ENCODE measurements around the gene PAX9. TPM values are rescaled to one million over a fixed set of nuclear protein-coding genes. Genes with fewer than 3 reads are reported as not detected.
"Not testable (repeated sequence)": the region's sequence is repeated elsewhere in the genome, so short reads cannot be mapped to it uniquely, and the experiment has no call there.

Gene PAX9
- total and polyA plus RNA-seq, 2 donors (not counting 1 experiment from before 2014, with no cell fraction given), result 0.03 TPM; not detected in 1

DNA sequence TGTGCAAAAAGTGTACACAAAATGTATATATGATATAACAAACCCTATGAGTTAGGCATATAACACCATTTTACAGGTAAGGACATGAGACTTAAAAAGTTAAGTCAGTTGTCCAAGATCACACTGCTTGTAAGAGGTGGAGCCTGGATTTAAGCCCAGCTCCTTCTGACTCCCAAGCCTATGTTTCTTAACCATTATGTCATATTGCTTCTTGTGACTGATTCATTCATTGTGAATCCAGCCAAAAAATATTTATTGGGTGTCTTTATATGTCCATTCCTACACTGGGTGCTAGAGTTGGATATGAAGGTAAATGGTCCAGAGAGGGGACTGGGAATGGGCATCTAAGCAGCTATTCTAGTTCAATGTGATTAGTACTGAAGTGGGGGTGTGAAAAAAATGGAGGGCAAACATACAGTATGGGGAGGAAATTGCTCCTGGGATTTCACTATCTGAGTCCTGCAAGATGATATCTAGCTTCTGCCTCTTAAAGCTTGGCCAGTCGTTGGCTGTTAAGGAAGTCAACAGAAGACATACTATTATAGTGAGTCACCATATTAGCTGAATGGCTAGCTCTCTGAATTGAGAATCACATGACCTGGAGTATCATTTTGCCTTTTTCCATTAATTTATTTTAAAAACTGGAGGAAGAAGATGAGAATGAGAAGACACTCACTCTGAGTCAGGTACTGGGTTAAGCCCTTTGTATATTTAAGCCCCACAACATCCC, 28.8 kb downstream of the PAX9 start:
- Histone ChIP-seq H3K9me3 (ENCODE audit: control insufficient read depth, insufficient read depth, low read depth, low read length) (no peaks in the 10 kb centered on the region), H3K4me2 (ENCODE audit: extremely low read depth, insufficient read depth, low read length) (no peak overlapping the region), H3K4me3 (replicated peaks in 1 of 4; ENCODE audit: control extremely low read depth in 1 of 4, insufficient read depth in 1 of 4, low read depth in 3 of 4, low read length in 4 of 4) (no peak overlapping the region), H3K4me1 (ENCODE audit: control insufficient read depth, extremely low read depth, insufficient read depth, low read length) (no peaks in the 10 kb centered on the region), H3K27me3 (ENCODE audit: control insufficient read depth, insufficient read depth, low read length) (no peaks in the 10 kb centered on the region), H2AFZ (ENCODE audit: low read length) (no peak overlapping the region), H3K36me3 (ENCODE audit: control insufficient read depth, insufficient read depth, low read length) (no peaks in the 10 kb centered on the region), H3K27ac (ENCODE audit: insufficient read depth, low read length) (no peak overlapping the region), H4K20me1 (ENCODE audit: control insufficient read depth, extremely low read depth, insufficient read depth, low read length) (no peaks in the 10 kb centered on the region), H3K79me2 (ENCODE audit: control insufficient read depth, insufficient read depth, low read length) (no peaks in the 10 kb centered on the region), H3K9ac (ENCODE audit: insufficient read depth, low read length) (no peak overlapping the region)
- TF ChIP-seq, protein P1, sequence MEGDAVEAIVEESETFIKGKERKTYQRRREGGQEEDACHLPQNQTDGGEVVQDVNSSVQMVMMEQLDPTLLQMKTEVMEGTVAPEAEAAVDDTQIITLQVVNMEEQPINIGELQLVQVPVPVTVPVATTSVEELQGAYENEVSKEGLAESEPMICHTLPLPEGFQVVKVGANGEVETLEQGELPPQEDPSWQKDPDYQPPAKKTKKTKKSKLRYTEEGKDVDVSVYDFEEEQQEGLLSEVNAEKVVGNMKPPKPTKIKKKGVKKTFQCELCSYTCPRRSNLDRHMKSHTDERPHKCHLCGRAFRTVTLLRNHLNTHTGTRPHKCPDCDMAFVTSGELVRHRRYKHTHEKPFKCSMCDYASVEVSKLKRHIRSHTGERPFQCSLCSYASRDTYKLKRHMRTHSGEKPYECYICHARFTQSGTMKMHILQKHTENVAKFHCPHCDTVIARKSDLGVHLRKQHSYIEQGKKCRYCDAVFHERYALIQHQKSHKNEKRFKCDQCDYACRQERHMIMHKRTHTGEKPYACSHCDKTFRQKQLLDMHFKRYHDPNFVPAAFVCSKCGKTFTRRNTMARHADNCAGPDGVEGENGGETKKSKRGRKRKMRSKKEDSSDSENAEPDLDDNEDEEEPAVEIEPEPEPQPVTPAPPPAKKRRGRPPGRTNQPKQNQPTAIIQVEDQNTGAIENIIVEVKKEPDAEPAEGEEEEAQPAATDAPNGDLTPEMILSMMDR (conservative IDR thresholded peaks at IDR 0.05 in 1 of 2, IDR thresholded peaks at IDR 0.05 in 1 of 2; ENCODE audit: low read depth in 1 of 2, low read length in 2 of 2), result no peak
- no peak for TF ChIP-seq EZH2 (IDR thresholded peaks at IDR 0.05; ENCODE audit: low read length, missing control alignments)
- DNase-seq (ENCODE audit: low read depth in 2 of 2), result peak in 1 of 2 donors; percentile 18

DNA sequence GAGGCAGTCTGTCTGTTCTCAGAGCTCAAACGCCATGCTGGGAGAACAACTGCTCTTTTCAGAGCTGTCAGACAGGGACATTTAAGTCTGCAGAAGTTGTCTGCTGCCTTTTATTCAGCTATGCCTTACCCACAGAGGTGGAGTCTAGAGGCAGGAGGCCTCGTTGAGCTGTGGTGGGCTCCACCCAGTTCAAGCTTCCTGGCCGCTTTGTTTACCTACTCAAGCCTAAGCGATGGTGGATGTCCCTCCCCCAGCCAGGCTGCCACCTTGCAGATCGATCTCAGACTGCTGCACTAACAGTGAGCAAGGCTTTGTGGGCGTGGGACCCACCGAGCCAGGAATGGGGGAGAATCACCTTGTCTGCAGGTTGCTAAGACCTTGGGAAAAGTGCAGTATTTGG, 37.8 kb downstream of the PAX9 start:
- H4K20me1 ChIP-seq (ENCODE audit: control insufficient read depth, extremely low read depth, insufficient read depth, low read length); DNase-seq (ENCODE audit: low read depth in 2 of 2); H3K36me3 ChIP-seq (ENCODE audit: control insufficient read depth, insufficient read depth, low read length); H3K4me1 ChIP-seq (ENCODE audit: control insufficient read depth, extremely low read depth, insufficient read depth, low read length); H3K79me2 ChIP-seq (ENCODE audit: control insufficient read depth, insufficient read depth, low read length); H3K27me3 ChIP-seq (ENCODE audit: control insufficient read depth, insufficient read depth, low read length); H3K9ac ChIP-seq (ENCODE audit: insufficient read depth, low read length); H2AFZ ChIP-seq (ENCODE audit: low read length); H3K9me3 ChIP-seq (ENCODE audit: control insufficient read depth, insufficient read depth, low read depth, low read length); H3K4me3 ChIP-seq (replicated peaks in 1 of 4; ENCODE audit: control extremely low read depth in 1 of 4, insufficient read depth in 1 of 4, low read depth in 3 of 4, low read length in 4 of 4); H3K27ac ChIP-seq (ENCODE audit: insufficient read depth, low read length); H3K4me2 ChIP-seq (ENCODE audit: extremely low read depth, insufficient read depth, low read length): not testable (repeated sequence)

DNA sequence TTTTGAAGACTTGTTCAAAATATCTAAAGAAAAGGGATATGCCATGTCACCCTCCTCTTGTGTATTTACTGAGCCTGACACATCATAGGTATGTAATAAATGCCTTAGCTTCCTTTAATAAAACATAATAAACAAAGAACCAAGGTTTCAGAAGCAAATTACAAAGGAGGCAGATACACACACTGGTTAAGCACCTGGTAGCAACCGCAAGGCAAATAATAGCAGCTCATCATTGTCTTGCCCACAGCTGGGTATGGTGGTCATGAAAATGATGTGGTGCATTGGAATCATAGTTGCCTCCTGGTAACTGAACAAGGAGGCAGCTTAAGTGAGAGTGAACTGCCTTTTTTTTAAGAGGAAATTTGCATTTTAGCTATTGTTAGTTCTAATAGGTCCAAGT, 39.0 kb downstream of the PAX9 start:
- no peak for DNase-seq (ENCODE audit: low read depth in 2 of 2)
- no peaks in the 10 kb centered on the region for H3K4me1 ChIP-seq (ENCODE audit: control insufficient read depth, extremely low read depth, insufficient read depth, low read length)

More for the DNA sequence above, 39.0 kb downstream of the PAX9 start:
- no peak overlapping the region for H3K4me2 ChIP-seq (ENCODE audit: extremely low read depth, insufficient read depth, low read length)
- no peaks in the 10 kb centered on the region for H3K79me2 ChIP-seq (ENCODE audit: control insufficient read depth, insufficient read depth, low read length)
- H3K36me3 ChIP-seq (ENCODE audit: control insufficient read depth, insufficient read depth, low read length), result no peaks in the 10 kb centered on the region
- no peak overlapping the region for H3K4me3 ChIP-seq (replicated peaks in 1 of 4; ENCODE audit: control extremely low read depth in 1 of 4, insufficient read depth in 1 of 4, low read depth in 3 of 4, low read length in 4 of 4)
- no peak for TF ChIP-seq EZH2 (IDR thresholded peaks at IDR 0.05; ENCODE audit: low read length, missing control alignments)
- TF ChIP-seq, protein P1 (conservative IDR thresholded peaks at IDR 0.05 in 1 of 2, IDR thresholded peaks at IDR 0.05 in 1 of 2; ENCODE audit: low read depth in 1 of 2, low read length in 2 of 2), result no peak
- no peak overlapping the region for H3K9ac ChIP-seq (ENCODE audit: insufficient read depth, low read length)
- no peak overlapping the region for H2AFZ ChIP-seq (ENCODE audit: low read length)
- no peaks in the 10 kb centered on the region for H4K20me1 ChIP-seq (ENCODE audit: control insufficient read depth, extremely low read depth, insufficient read depth, low read length)
- H3K27ac ChIP-seq (ENCODE audit: insufficient read depth, low read length), result no peak overlapping the region
- H3K27me3 ChIP-seq (ENCODE audit: control insufficient read depth, insufficient read depth, low read length), result no peaks in the 10 kb centered on the region
- no peaks in the 10 kb centered on the region for H3K9me3 ChIP-seq (ENCODE audit: control insufficient read depth, insufficient read depth, low read depth, low read length)
